HG02610 (cell line): ENCODE data around the gene URM1.

Experiments
- ATAC-seq: cut with Tn5 transposase; IDR thresholded peaks from one replicate; pipeline ENCODE4 v1.9.1; 2021; ENCODE audit warnings: mild to moderate bottlenecking, moderate library complexity; ENCODE audit not compliant: unreplicated experiment

The URM1 gene

GRCh38 chr9:128424268-128424780 is 53.1 kb downstream of the URM1 start:
- no peak for ATAC-seq

- no peak for ATAC-seq
Observed at GRCh38 chr9:128428644-128429512, 57.7 kb downstream of the URM1 start.

- ATAC-seq, result no peak
Observed at GRCh38 chr9:128429513-128430086, 58.4 kb downstream of the URM1 start.

GRCh38 chr9:128431207-128431606 is 60.0 kb downstream of the URM1 start:
- ATAC-seq, result no peak

GRCh38 chr9:128434340-128434739 is 63.2 kb downstream of the URM1 start:
- ATAC-seq, result no peak

- ATAC-seq, result no peak
Observed at GRCh38 chr9:128435611-128436010, 64.4 kb downstream of the URM1 start.

GRCh38 chr9:128438343-128439109 is 67.4 kb downstream of the URM1 start:
- ATAC-seq, result peak; percentile 48

- ATAC-seq, result no peak
Observed at GRCh38 chr9:128439273-128439672, 68.1 kb downstream of the URM1 start.
